ENCODE data around the gene ERC1.

GRCh38 chr12:1185460-1186182, 194.6 kb downstream of the ERC1 start:
- TF ChIP-seq CTCF (IDR thresholded peaks at IDR 0.05) (no peak), HDAC2 (IDR thresholded peaks at IDR 0.05) (no peak), CBX2 (IDR thresholded peaks at IDR 0.05; ENCODE audit: borderline replicate concordance, low read depth) (no peak)
